HEK293 (cell line): Measurements from ENCODE around the gene GASK1B.

Experiments
- CTCF ChIP-seq: fragments of 450-650 bp; formaldehyde crosslinking; IDR thresholded peaks from 2 replicates; pipeline ENCODE4 v1.5.1; 2016; ENCODE audit warnings: missing biosample characterization, missing genetic modification characterization
- RBAK ChIP-seq: fragments of 450-650 bp; formaldehyde crosslinking; IDR thresholded peaks from 2 replicates; pipeline ENCODE4 v1.5.1; 2016; ENCODE audit warnings: missing biosample characterization, missing genetic modification characterization
- TCF7L2 ChIP-seq: IDR thresholded peaks from 2 replicates; pipeline ENCODE4 v1.6.1; 2011; ENCODE audit warnings: low read depth, mild to moderate bottlenecking, inconsistent platforms, low read length, moderate library complexity, borderline replicate concordance
- ZFP41 ChIP-seq: fragments of 450-650 bp; formaldehyde crosslinking; IDR thresholded peaks from 2 replicates; pipeline ENCODE4 v1.5.1; 2016; ENCODE audit warnings: missing biosample characterization, missing genetic modification characterization, borderline replicate concordance
- ZSCAN18 ChIP-seq: fragments of 450-650 bp; formaldehyde crosslinking; IDR thresholded peaks from 2 replicates; pipeline ENCODE4 v1.5.1; 2016; ENCODE audit warnings: missing biosample characterization, missing genetic modification characterization
- TF ChIP-seq, protein P1 (sequence below): fragments of 450-650 bp; formaldehyde crosslinking; IDR thresholded peaks from 2 replicates; pipeline ENCODE4 v1.5.1; 2016; ENCODE audit warnings: missing biosample characterization, missing genetic modification characterization
- TF ChIP-seq, protein P2 (sequence below): sonication (generic); formaldehyde crosslinking; IDR thresholded peaks from 2 replicates; pipeline ENCODE4 v1.8.1; 2022; ENCODE audit warnings: mild to moderate bottlenecking, moderate library complexity, missing genetic modification reagents

GRCh38 chr4:158189422-158189821, 16.6 kb upstream of the GASK1B start:
- no peak for TF ChIP-seq TCF7L2
- TF ChIP-seq ZFP41, result no peak
- no peak for TF ChIP-seq ZSCAN18 (tag by site-specific recombination)
- no peak for TF ChIP-seq RBAK (tag by site-specific recombination)
- TF ChIP-seq, protein P1, sequence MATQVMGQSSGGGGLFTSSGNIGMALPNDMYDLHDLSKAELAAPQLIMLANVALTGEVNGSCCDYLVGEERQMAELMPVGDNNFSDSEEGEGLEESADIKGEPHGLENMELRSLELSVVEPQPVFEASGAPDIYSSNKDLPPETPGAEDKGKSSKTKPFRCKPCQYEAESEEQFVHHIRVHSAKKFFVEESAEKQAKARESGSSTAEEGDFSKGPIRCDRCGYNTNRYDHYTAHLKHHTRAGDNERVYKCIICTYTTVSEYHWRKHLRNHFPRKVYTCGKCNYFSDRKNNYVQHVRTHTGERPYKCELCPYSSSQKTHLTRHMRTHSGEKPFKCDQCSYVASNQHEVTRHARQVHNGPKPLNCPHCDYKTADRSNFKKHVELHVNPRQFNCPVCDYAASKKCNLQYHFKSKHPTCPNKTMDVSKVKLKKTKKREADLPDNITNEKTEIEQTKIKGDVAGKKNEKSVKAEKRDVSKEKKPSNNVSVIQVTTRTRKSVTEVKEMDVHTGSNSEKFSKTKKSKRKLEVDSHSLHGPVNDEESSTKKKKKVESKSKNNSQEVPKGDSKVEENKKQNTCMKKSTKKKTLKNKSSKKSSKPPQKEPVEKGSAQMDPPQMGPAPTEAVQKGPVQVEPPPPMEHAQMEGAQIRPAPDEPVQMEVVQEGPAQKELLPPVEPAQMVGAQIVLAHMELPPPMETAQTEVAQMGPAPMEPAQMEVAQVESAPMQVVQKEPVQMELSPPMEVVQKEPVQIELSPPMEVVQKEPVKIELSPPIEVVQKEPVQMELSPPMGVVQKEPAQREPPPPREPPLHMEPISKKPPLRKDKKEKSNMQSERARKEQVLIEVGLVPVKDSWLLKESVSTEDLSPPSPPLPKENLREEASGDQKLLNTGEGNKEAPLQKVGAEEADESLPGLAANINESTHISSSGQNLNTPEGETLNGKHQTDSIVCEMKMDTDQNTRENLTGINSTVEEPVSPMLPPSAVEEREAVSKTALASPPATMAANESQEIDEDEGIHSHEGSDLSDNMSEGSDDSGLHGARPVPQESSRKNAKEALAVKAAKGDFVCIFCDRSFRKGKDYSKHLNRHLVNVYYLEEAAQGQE, result no peak
- no peak for TF ChIP-seq CTCF
- TF ChIP-seq, protein P2, sequence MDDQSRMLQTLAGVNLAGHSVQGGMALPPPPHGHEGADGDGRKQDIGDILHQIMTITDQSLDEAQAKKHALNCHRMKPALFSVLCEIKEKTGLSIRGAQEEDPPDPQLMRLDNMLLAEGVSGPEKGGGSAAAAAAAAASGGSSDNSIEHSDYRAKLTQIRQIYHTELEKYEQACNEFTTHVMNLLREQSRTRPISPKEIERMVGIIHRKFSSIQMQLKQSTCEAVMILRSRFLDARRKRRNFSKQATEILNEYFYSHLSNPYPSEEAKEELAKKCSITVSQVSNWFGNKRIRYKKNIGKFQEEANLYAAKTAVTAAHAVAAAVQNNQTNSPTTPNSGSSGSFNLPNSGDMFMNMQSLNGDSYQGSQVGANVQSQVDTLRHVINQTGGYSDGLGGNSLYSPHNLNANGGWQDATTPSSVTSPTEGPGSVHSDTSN (CRISPR knock-in tag), result no peak
